BLaER1 (cell line): Measurements from ENCODE around the gene UGT1A8.

Experiments
- H3K27ac ChIP-seq: shearing (Covaris generic); formaldehyde crosslinking; 2 replicates; pipeline ENCODE4 v1.8.1; 2022
- H3K27me3 ChIP-seq: shearing (Covaris generic); formaldehyde crosslinking; 2 replicates; pipeline ENCODE4 v1.8.1; 2022
- H3K36me3 ChIP-seq: shearing (Covaris generic); formaldehyde crosslinking; 2 replicates; pipeline ENCODE4 v1.8.1; 2022
- H3K4me1 ChIP-seq: shearing (Covaris generic); formaldehyde crosslinking; 2 replicates; pipeline ENCODE4 v1.8.1; 2022
- H3K4me2 ChIP-seq: shearing (Covaris generic); formaldehyde crosslinking; 2 replicates; pipeline ENCODE4 v1.8.1; 2022
- H3K4me3 ChIP-seq: shearing (Covaris generic); formaldehyde crosslinking; 2 replicates; pipeline ENCODE4 v1.8.1; 2022
- H3K9ac ChIP-seq: shearing (Covaris generic); formaldehyde crosslinking; 2 replicates; pipeline ENCODE4 v1.8.1; 2022
- H3K9me3 ChIP-seq: shearing (Covaris generic); formaldehyde crosslinking; 2 replicates; pipeline ENCODE4 v1.8.1; 2022
- H4K20me1 ChIP-seq: shearing (Covaris generic); formaldehyde crosslinking; 2 replicates; pipeline ENCODE4 v1.8.1; 2022
- Cebpa-rat ChIP-seq: shearing (Covaris generic); IDR thresholded peaks from 2 replicates; pipeline ENCODE4 v1.8.1; 2022

UGT1A8 gene

GRCh38 chr2:233681521-233682099 is 64.2 kb downstream of the UGT1A8 start, which contains the start of gene UGT1A7:
Gene UGT1A7, plus strand, starts transcription at chr2:233681901. Its CDS starts 37 bp downstream, at chr2:233681938.
- Histone ChIP-seq H3K27ac (no peak within 1 kb of the TSS), H3K4me3 (no peak within 1 kb of the TSS), H3K9me3 (no peaks in the 10 kb centered on the region), H3K4me1 (peaks cover 13% of the 10 kb centered on the region), H4K20me1 (no peaks in the 10 kb centered on the region), H3K9ac (no peak within 1 kb of the TSS), H3K4me2 (peak within 1 kb of the TSS; percentile 42), H3K27me3 (no peaks in the 10 kb centered on the region), H3K36me3 (no peaks in the 10 kb centered on the region)
- TF ChIP-seq Cebpa-rat: no peak

DNA sequence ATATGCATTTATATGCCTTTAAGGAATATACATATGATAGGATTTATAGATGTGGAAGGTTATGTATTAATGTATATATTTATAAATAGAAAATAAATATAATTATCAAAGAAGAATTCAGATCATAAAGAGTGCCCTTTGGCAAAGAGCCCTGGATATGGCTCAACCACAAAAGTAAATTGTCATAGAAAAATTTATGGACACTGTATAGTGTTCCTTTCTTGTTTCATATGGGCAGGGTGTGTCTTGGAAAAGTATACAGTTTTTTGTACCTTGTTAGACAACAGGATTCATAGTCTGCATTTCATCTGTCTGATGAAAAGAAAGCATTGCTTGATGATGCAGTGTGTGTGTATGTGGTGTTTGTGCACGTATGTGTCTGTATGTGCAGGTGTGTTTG is 67.2 kb downstream of the UGT1A8 start:
- H3K27ac ChIP-seq: no peak overlapping the region
- no peaks in the 10 kb centered on the region for H4K20me1 ChIP-seq
- H3K9ac ChIP-seq: no peak overlapping the region
- H3K27me3 ChIP-seq: no peaks in the 10 kb centered on the region
- no peak overlapping the region for H3K4me2 ChIP-seq
- H3K36me3 ChIP-seq: no peaks in the 10 kb centered on the region
- no peaks in the 10 kb centered on the region for H3K9me3 ChIP-seq
- TF ChIP-seq Cebpa-rat: no peak
- H3K4me3 ChIP-seq: no peak overlapping the region
- H3K4me1 ChIP-seq: peaks cover 13% of the 10 kb centered on the region

- H3K4me2 ChIP-seq: no peak overlapping the region
- no peaks in the 10 kb centered on the region for H4K20me1 ChIP-seq
- H3K9me3 ChIP-seq: no peaks in the 10 kb centered on the region
- H3K4me1 ChIP-seq: peaks cover 13% of the 10 kb centered on the region
- no peaks in the 10 kb centered on the region for H3K27me3 ChIP-seq
- H3K36me3 ChIP-seq: no peaks in the 10 kb centered on the region
- H3K4me3 ChIP-seq: no peak overlapping the region
- TF ChIP-seq Cebpa-rat: no peak
- no peak overlapping the region for H3K9ac ChIP-seq
- H3K27ac ChIP-seq: no peak overlapping the region
These were observed 69.5 kb downstream of the UGT1A8 start for GRCh38 chr2:233686928-233687327.

GRCh38 chr2:233688341-233688740 is 70.9 kb downstream of the UGT1A8 start:
- Histone ChIP-seq H3K27me3 (no peaks in the 10 kb centered on the region), H3K27ac (no peak overlapping the region), H3K4me3 (no peak overlapping the region), H3K4me2 (no peak overlapping the region), H4K20me1 (no peaks in the 10 kb centered on the region), H3K9ac (no peak overlapping the region), H3K4me1 (peaks cover under 1% of the 10 kb centered on the region; the same call in 1 of the 2 replicates), H3K9me3 (no peaks in the 10 kb centered on the region), H3K36me3 (no peaks in the 10 kb centered on the region)
- no peak for TF ChIP-seq Cebpa-rat

- no peaks in the 10 kb centered on the region for H3K27me3 ChIP-seq
- no peaks in the 10 kb centered on the region for H3K9me3 ChIP-seq
- no peak overlapping the region for H3K4me2 ChIP-seq
- H4K20me1 ChIP-seq: no peaks in the 10 kb centered on the region
- H3K27ac ChIP-seq: no peak overlapping the region
- TF ChIP-seq Cebpa-rat: no peak
- H3K36me3 ChIP-seq: no peaks in the 10 kb centered on the region
- no peak overlapping the region for H3K9ac ChIP-seq
- H3K4me1 ChIP-seq: no peaks in the 10 kb centered on the region
- no peak overlapping the region for H3K4me3 ChIP-seq
These were observed 71.6 kb downstream of the UGT1A8 start for GRCh38 chr2:233689031-233689430.

- Histone ChIP-seq H3K4me3 (no peak overlapping the region), H3K9ac (no peak overlapping the region)
- no peak for TF ChIP-seq Cebpa-rat
These were observed 72.1 kb downstream of the UGT1A8 start for GRCh38 chr2:233689501-233689900.

GRCh38 chr2:233690444-233690843 is 73.0 kb downstream of the UGT1A8 start:
- Histone ChIP-seq H4K20me1 (no peaks in the 10 kb centered on the region), H3K36me3 (no peaks in the 10 kb centered on the region), H3K27ac (no peak overlapping the region), H3K4me3 (no peak overlapping the region), H3K4me1 (no peaks in the 10 kb centered on the region), H3K9me3 (no peaks in the 10 kb centered on the region), H3K27me3 (no peaks in the 10 kb centered on the region), H3K4me2 (no peak overlapping the region), H3K9ac (no peak overlapping the region)
- TF ChIP-seq Cebpa-rat: no peak

More at GRCh38 chr2:233689501-233689900, 72.1 kb downstream of the UGT1A8 start:
- H3K4me2 ChIP-seq: no peak overlapping the region
- no peaks in the 10 kb centered on the region for H3K36me3 ChIP-seq
- H4K20me1 ChIP-seq: no peaks in the 10 kb centered on the region
- H3K4me1 ChIP-seq: no peaks in the 10 kb centered on the region
- no peak overlapping the region for H3K27ac ChIP-seq
- no peaks in the 10 kb centered on the region for H3K9me3 ChIP-seq
- H3K27me3 ChIP-seq: no peaks in the 10 kb centered on the region

GRCh38 chr2:233691443-233692433 is 74.3 kb downstream of the UGT1A8 start:
- no peak for TF ChIP-seq Cebpa-rat
- Histone ChIP-seq H3K9me3 (no peaks in the 10 kb centered on the region), H3K27me3 (no peaks in the 10 kb centered on the region), H3K4me2 (no peak overlapping the region), H3K27ac (no peak overlapping the region), H3K36me3 (no peaks in the 10 kb centered on the region), H3K4me1 (no peaks in the 10 kb centered on the region), H3K4me3 (no peak overlapping the region), H4K20me1 (no peaks in the 10 kb centered on the region), H3K9ac (no peak overlapping the region)

DNA sequence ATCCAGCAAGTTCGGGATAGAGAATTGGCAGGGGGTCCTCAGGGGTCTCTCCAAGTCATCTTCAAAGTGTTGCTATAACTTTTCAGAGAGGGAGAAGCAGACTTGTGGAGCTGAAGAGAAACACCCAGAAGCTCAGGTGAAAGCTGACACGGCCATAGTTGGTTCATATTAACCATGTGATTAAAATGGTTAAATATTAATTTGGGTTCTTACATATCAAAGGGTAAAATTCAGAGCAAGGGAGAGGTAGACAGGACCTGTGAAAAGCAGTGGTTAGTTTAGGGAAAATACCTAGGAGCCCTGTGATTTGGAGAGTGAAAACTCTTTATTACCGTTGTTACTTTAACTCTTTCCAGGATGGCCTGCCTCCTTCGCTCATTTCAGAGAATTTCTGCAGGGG is 75.2 kb downstream of the UGT1A8 start, which contains the start of gene UGT1A6:
Gene UGT1A6, plus strand, starts transcription at position 243 of the 400 bp plus-strand sequence. Its CDS starts 115 bp downstream, at position 358.
- Histone ChIP-seq H3K4me2 (no peak within 1 kb of the TSS), H3K36me3 (no peaks in the 10 kb centered on the region), H3K9ac (no peak within 1 kb of the TSS), H3K9me3 (no peaks in the 10 kb centered on the region), H3K4me3 (no peak within 1 kb of the TSS), H4K20me1 (no peaks in the 10 kb centered on the region), H3K27me3 (no peaks in the 10 kb centered on the region), H3K27ac (no peak within 1 kb of the TSS), H3K4me1 (no peaks in the 10 kb centered on the region)
- no peak for TF ChIP-seq Cebpa-rat

DNA sequence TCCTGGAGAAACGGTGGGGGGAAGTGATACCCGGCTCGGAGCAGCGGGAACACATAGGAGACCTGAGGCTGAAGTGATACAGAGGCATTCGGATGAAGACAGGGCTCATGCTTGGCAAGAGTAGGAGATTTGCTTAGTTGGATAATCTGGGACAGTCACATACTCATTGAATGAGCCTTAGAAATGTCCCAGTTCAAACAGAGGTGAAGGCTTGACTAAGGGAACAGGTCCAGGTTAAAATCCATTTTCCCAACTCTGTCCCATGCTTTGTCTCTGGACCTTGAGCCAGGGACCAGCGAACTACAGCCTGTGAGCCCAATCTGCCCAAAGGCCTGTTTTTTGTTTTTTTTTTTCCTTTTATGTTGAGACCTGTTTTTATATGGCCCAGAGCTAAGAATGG is 76.5 kb downstream of the UGT1A8 start:
- TF ChIP-seq Cebpa-rat: no peak
- Histone ChIP-seq H3K9me3 (no peaks in the 10 kb centered on the region), H4K20me1 (no peaks in the 10 kb centered on the region), H3K36me3 (no peaks in the 10 kb centered on the region), H3K4me2 (no peak overlapping the region), H3K9ac (no peak overlapping the region), H3K27ac (no peak overlapping the region), H3K27me3 (no peaks in the 10 kb centered on the region), H3K4me3 (no peak overlapping the region), H3K4me1 (no peaks in the 10 kb centered on the region)
